Inferior parietal cortex (tissue), 1 donor: Measurements from ENCODE around the gene C1QTNF2.

ENCODE experiments used
- DNase-seq: peaks from one replicate; pipeline ENCODE4 v3.0.0-alpha.2; 2016; ENCODE audit errors: extremely low spot score

The C1QTNF2 gene

DNA sequence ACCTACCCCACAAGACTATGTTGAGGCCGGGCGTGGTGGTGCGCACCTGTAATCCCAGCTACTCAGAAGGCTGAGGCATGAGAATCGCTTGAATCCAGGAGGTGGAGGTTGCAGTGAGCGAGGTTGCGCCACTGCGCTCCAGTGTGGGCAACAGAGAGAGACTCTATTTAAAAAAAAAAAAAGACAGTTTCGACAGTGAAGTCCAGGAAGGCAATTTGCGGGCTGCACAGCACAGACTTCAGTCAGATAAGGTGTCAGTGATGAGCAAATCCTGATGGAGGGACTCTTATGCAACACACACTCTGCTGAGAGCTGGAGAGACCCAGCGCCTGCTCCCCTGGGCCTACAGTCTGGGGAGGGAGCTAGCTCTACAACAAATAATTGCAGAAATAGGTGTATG is 72.2 kb downstream of the C1QTNF2 start:
- no peak for DNase-seq

DNA sequence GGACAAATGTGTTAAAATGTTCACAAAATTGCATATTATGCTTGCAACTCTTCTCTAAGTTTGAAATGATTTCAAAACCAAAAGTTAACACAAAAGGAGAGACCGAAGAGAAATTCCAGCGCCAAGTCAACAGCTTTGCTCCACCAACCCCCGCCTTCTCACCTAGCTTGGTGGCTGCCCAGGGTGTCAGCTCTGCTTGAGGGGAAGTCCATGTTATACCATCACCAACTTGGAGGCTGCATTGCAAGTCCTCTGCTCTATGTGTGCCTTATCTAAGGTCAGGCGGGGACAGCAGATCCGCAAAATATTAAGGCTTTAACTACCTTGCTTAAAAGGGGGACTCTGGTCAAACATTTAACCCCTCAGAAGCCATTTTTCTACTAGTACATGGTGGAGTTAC is 72.7 kb downstream of the C1QTNF2 start:
- DNase-seq, result no peak
